Transverse colon (tissue), 3 donors: Measurements from ENCODE around the gene RNU6-7.

Experiments
- EP300 ChIP-seq: sonication (generic); formaldehyde crosslinking; IDR thresholded peaks from one replicate; pipeline ENCODE4 v1.6.1; 2017; ENCODE audit warnings: antibody characterized with exemption, low read depth
- POLR2A ChIP-seq: fragments of 450-650 bp; IDR thresholded peaks from one replicate; pipeline ENCODE4 v1.6.1; 2016; ENCODE audit warnings: antibody characterized with exemption, mild to moderate bottlenecking, moderate library complexity
- TF ChIP-seq, protein P1 (sequence below), 5 experiments: fragments of 200-600 bp in 3 of 5; fragments of 450-650 bp in 2 of 5; sonication (generic) in 3 of 5; IDR thresholded peaks; 1 replicate in 2 of 5; 2 replicates in 3 of 5; pipeline ENCODE4 v1.5.1; 2016 to 2017; ENCODE audit warnings: antibody characterized with exemption in 5 of 5, inconsistent platforms in 3 of 5, mild to moderate bottlenecking in 2 of 5, moderate library complexity in 1 of 5

DNA sequence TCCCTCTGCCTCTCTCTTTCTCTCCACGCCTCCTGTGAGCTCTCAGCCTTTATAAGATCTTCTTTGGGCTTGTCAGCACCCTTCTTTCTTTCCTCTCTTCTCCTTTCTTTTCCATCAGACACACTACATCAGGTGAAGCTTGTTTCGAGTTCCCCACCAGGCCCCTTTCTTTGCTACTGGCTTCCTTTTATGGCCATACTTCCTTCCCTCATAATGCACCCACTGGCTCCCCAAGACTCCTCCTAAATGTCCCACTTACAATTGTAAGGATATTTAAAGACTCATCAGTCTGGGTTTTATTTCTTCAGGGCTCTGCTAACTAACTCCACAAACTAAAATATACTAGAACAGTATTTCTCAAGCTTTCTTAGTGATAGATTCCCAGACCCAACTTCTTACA is 4.7 kb downstream of the RNU6-7 start:
- TF ChIP-seq, protein P1, sequence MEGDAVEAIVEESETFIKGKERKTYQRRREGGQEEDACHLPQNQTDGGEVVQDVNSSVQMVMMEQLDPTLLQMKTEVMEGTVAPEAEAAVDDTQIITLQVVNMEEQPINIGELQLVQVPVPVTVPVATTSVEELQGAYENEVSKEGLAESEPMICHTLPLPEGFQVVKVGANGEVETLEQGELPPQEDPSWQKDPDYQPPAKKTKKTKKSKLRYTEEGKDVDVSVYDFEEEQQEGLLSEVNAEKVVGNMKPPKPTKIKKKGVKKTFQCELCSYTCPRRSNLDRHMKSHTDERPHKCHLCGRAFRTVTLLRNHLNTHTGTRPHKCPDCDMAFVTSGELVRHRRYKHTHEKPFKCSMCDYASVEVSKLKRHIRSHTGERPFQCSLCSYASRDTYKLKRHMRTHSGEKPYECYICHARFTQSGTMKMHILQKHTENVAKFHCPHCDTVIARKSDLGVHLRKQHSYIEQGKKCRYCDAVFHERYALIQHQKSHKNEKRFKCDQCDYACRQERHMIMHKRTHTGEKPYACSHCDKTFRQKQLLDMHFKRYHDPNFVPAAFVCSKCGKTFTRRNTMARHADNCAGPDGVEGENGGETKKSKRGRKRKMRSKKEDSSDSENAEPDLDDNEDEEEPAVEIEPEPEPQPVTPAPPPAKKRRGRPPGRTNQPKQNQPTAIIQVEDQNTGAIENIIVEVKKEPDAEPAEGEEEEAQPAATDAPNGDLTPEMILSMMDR (IDR thresholded peaks at IDR 0.05), result no peak
- TF ChIP-seq POLR2A (no peak), EP300 (no peak)
